Measurements from ENCODE around the gene JAK1. TPM values are rescaled to one million over a fixed set of nuclear protein-coding genes. Genes with fewer than 3 reads are reported as not detected.

JAK1 gene
- total RNA-seq, 1 donor from 2014 or later = 80.7 TPM

DNA sequence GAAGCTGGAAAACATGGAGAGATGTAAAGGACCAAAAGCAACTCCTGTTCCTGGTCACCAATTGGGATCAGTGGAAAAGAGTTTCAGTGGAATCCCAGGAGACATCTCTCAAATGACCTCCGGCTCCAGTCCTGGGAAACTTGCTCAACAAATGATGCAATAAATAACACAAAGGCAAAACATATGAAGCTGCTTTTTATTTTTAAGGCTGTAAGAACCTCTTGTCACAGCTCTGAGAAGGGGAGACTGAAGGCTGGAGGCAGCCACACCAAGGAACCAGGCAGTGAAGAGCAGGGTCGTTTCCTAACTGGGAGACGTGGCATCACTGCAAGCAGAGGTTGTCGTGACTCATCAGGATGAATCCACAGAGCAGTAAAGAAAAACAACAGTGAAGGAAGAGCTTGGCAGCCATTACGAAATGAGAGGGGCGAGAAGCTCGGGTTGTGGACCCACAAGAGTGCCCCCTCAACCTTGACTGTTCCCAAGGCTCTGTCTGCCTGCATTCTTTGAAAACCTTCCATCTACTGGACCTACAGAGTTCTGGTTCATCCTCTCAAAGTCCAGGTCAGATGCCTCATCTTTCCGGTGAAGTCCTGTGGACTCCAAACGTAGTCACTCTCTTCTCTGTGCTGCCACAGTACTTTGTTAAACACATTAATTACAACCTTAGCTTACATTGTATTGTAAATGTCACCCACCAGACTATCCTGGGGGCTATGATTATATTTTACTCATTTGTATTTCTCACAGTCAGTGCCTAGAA is 32.1 kb downstream of the JAK1 start:
- Mint-ChIP-seq H3K4me3 (ENCODE audit: unreplicated experiment) (no peak overlapping the region), H3K9me3 (ENCODE audit: unreplicated experiment) (peaks cover 3% of the 10 kb centered on the region), H3K27ac (ENCODE audit: unreplicated experiment) (peak overlapping the region; percentile 78), H3K4me1 (ENCODE audit: low read depth, unreplicated experiment) (peaks cover 17% of the 10 kb centered on the region), H3K27me3 (ENCODE audit: low read depth, unreplicated experiment) (no peaks in the 10 kb centered on the region), H3K36me3 (ENCODE audit: low read depth, unreplicated experiment) (peaks cover 4% of the 10 kb centered on the region)
- peaks cover 4% of the 10 kb centered on the region for H4K20me1 ChIP-seq (ENCODE audit: insufficient read depth, low read length)
- no peaks in the 10 kb centered on the region for H3K36me3 ChIP-seq (ENCODE audit: insufficient read depth, low read length)
- H3K4me3 ChIP-seq (ENCODE audit: insufficient read depth, low read depth, low read length) = peak overlapping the region; percentile 41
- peak overlapping the region; percentile 83 for H3K4me2 ChIP-seq (ENCODE audit: low read length)
- H3K9me3 ChIP-seq (ENCODE audit: insufficient read depth, low read depth, low read length) = no peaks in the 10 kb centered on the region
- TF ChIP-seq CTCF (IDR thresholded peaks at IDR 0.05; ENCODE audit: insufficient read depth, low read depth, low read length) (no peak), EZH2 (IDR thresholded peaks at IDR 0.05; ENCODE audit: insufficient read depth, low read length) (no peak)
- peak; percentile 83 for DNase-seq (ENCODE audit: low read depth)
- H3K79me2 ChIP-seq (ENCODE audit: insufficient read depth, low read length) = peaks cover 76% of the 10 kb centered on the region
- no peak for FAIRE-seq
- peaks cover 32% of the 10 kb centered on the region for H3K4me1 ChIP-seq (ENCODE audit: insufficient read depth, low read length)
- H3K27ac ChIP-seq (ENCODE audit: low read depth, low read length) = peak overlapping the region; percentile 98
- H3K27me3 ChIP-seq (ENCODE audit: insufficient read depth, low read length) = no peaks in the 10 kb centered on the region
- peak overlapping the region; percentile 51 for H2AFZ ChIP-seq (ENCODE audit: low read depth, low read length)
- H3K9ac ChIP-seq (ENCODE audit: low read length) = peak overlapping the region; percentile 88

- H3K4me3 ChIP-seq (ENCODE audit: insufficient read depth, low read depth, low read length) = peak overlapping the region; percentile 41
- no peaks in the 10 kb centered on the region for H3K9me3 ChIP-seq (ENCODE audit: insufficient read depth, low read depth, low read length)
- H3K9ac ChIP-seq (ENCODE audit: low read length) = peak overlapping the region; percentile 88
- no peak overlapping the region for H3K4me3 Mint-ChIP-seq (ENCODE audit: unreplicated experiment)
- H3K36me3 Mint-ChIP-seq (ENCODE audit: low read depth, unreplicated experiment) = peaks cover 4% of the 10 kb centered on the region
- peaks cover 17% of the 10 kb centered on the region for H3K4me1 Mint-ChIP-seq (ENCODE audit: low read depth, unreplicated experiment)
- TF ChIP-seq EZH2 (IDR thresholded peaks at IDR 0.05; ENCODE audit: insufficient read depth, low read length) (no peak), CTCF (IDR thresholded peaks at IDR 0.05; ENCODE audit: insufficient read depth, low read depth, low read length) (no peak)
- peak overlapping the region; percentile 98 for H3K27ac ChIP-seq (ENCODE audit: low read depth, low read length)
- DNase-seq (ENCODE audit: low read depth) (peak; percentile 97), FAIRE-seq (peak; percentile 89)
- no peaks in the 10 kb centered on the region for H3K27me3 Mint-ChIP-seq (ENCODE audit: low read depth, unreplicated experiment)
- no peaks in the 10 kb centered on the region for H3K36me3 ChIP-seq (ENCODE audit: insufficient read depth, low read length)
- H3K4me1 ChIP-seq (ENCODE audit: insufficient read depth, low read length) = peaks cover 32% of the 10 kb centered on the region
- no peaks in the 10 kb centered on the region for H3K27me3 ChIP-seq (ENCODE audit: insufficient read depth, low read length)
- H2AFZ ChIP-seq (ENCODE audit: low read depth, low read length) = peak overlapping the region; percentile 28
- peak overlapping the region; percentile 78 for H3K27ac Mint-ChIP-seq (ENCODE audit: unreplicated experiment)
- peaks cover 3% of the 10 kb centered on the region for H3K9me3 Mint-ChIP-seq (ENCODE audit: unreplicated experiment)
- H3K4me2 ChIP-seq (ENCODE audit: low read length) = peak overlapping the region; percentile 83
- peaks cover 1% of the 10 kb centered on the region for H4K20me1 ChIP-seq (ENCODE audit: insufficient read depth, low read length)
- peaks cover 76% of the 10 kb centered on the region for H3K79me2 ChIP-seq (ENCODE audit: insufficient read depth, low read length)
Observed at GRCh38 chr1:64933296-64934070, 32.9 kb downstream of the JAK1 start.
